Measurements from ENCODE around the gene CSPG4. TPM values are rescaled to one million over a fixed set of nuclear protein-coding genes. Genes with fewer than 3 reads are reported as not detected.

The CSPG4 gene
- total and polyA plus RNA-seq, 2 donors (not counting 3 experiments of a cell fraction or from before 2014, with no cell fraction given) = not detected

DNA sequence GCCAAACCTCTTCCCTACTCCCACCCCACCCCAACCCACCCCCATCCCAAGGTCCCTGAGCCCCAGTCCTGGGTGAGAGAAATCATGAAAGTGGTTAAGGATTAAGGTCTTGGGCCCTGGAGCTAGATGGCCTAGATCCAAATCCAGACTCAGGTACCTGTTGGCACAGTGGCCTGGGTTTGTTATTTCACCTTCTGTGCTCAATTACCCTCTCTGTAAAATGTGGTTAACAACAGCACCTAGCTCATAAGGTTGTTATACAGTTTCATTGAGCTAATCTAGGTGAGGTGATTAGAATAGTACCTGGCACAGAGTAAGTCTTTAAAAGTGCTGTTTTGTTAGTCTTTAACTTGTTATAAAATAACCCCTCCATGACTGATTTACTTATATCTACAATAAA lies 80.7 kb downstream of the CSPG4 start:
- BruUV-seq (replicated peaks) = no TSS peak
- DNase-seq (ENCODE audit: low read depth, low spot score) (no peak), FAIRE-seq (no peak)
- no peak overlapping the region for H3K9ac ChIP-seq (replicated peaks; ENCODE audit: extremely low read depth, insufficient read depth, low read length)
- H3K36me3 ChIP-seq (ENCODE audit: control insufficient read depth in 2 of 2, extremely low read depth in 1 of 2, insufficient read depth in 2 of 2, low read length in 2 of 2) = no peaks in the 10 kb centered on the region
- no peaks in the 10 kb centered on the region for H3K4me1 ChIP-seq (ENCODE audit: control insufficient read depth, extremely low read depth, insufficient read depth, low read length)
- H2AFZ ChIP-seq (ENCODE audit: low read depth, low read length) = no peak overlapping the region
- H3K79me2 ChIP-seq (ENCODE audit: control insufficient read depth, insufficient read depth, low read length) = no peaks in the 10 kb centered on the region
- TF ChIP-seq MYC (IDR thresholded peaks at IDR 0.05; ENCODE audit: low read depth, low read length) = no peak
- no peak for TF ChIP-seq POLR2A (IDR thresholded peaks at IDR 0.05; ENCODE audit: low read depth, low read length)
- TF ChIP-seq EZH2 (IDR thresholded peaks at IDR 0.05; ENCODE audit: borderline replicate concordance, low read depth, low read length, severe bottlenecking) = no peak
- no peak for TF ChIP-seq POLR2AphosphoS5 (IDR thresholded peaks at IDR 0.05; ENCODE audit: insufficient read depth, low read depth, low read length)
- TF ChIP-seq, protein P1, sequence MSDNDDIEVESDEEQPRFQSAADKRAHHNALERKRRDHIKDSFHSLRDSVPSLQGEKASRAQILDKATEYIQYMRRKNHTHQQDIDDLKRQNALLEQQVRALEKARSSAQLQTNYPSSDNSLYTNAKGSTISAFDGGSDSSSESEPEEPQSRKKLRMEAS (IDR thresholded peaks at IDR 0.05; ENCODE audit: insufficient read depth, insufficient read length) = no peak
- TF ChIP-seq, protein P2, sequence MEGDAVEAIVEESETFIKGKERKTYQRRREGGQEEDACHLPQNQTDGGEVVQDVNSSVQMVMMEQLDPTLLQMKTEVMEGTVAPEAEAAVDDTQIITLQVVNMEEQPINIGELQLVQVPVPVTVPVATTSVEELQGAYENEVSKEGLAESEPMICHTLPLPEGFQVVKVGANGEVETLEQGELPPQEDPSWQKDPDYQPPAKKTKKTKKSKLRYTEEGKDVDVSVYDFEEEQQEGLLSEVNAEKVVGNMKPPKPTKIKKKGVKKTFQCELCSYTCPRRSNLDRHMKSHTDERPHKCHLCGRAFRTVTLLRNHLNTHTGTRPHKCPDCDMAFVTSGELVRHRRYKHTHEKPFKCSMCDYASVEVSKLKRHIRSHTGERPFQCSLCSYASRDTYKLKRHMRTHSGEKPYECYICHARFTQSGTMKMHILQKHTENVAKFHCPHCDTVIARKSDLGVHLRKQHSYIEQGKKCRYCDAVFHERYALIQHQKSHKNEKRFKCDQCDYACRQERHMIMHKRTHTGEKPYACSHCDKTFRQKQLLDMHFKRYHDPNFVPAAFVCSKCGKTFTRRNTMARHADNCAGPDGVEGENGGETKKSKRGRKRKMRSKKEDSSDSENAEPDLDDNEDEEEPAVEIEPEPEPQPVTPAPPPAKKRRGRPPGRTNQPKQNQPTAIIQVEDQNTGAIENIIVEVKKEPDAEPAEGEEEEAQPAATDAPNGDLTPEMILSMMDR (IDR thresholded peaks at IDR 0.05; ENCODE audit: extremely low read depth in 1 of 2, insufficient read depth in 1 of 2, low read depth in 1 of 2, low read length in 2 of 2) = no peak
- TF ChIP-seq JUN (IDR thresholded peaks at IDR 0.05; ENCODE audit: borderline replicate concordance, insufficient read depth, insufficient read length, low read depth) = no peak
- TF ChIP-seq FOS (IDR thresholded peaks at IDR 0.05; ENCODE audit: borderline replicate concordance, insufficient read depth, low read length) = no peak
- no peak for TF ChIP-seq GATA2 (IDR thresholded peaks at IDR 0.05; ENCODE audit: insufficient read depth, insufficient read length, low read depth, low read length)
- ChIA-PET POLR2A (no interaction called here), CTCF (no interaction called here)
- H3K9me1 ChIP-seq (replicated peaks; ENCODE audit: control insufficient read depth, extremely low read depth, insufficient read depth, low read length) = no peaks in the 10 kb centered on the region
- H3K27ac ChIP-seq (ENCODE audit: insufficient read depth, low read depth, low read length) = no peak overlapping the region
- no peaks in the 10 kb centered on the region for H3K27me3 ChIP-seq (ENCODE audit: control insufficient read depth in 2 of 2, insufficient read depth in 2 of 2, low read length in 2 of 2)
- dilution Hi-C loops (cut with MboI; ENCODE audit: extremely low pct_ligation_motif_present, low sequenced_read_pairs) (no loop called here), intact Hi-C loops (cut with micrococcal nuclease) (no loop called here)
- no peak overlapping the region for H3K4me2 ChIP-seq (ENCODE audit: insufficient read depth, low read length)
- H4K20me1 ChIP-seq (replicated peaks; ENCODE audit: control insufficient read depth, extremely low read depth, insufficient read depth, low read length) = no peaks in the 10 kb centered on the region
- no peaks in the 10 kb centered on the region for H3K9me3 ChIP-seq (replicated peaks; ENCODE audit: control insufficient read depth, insufficient read depth, low read length)
- H3K4me3 ChIP-seq (replicated peaks in 1 of 3; ENCODE audit: insufficient read depth in 1 of 3, low read depth in 1 of 3, low read length in 3 of 3) = no peak overlapping the region
